Astrocyte (in vitro differentiated cells and primary cell): ENCODE results near the gene FA2H. TPM values are rescaled to one million over a fixed set of nuclear protein-coding genes. Genes with fewer than 3 reads are reported as not detected.

Experiments
- DNase-seq: peaks from one replicate; pipeline ENCODE4 v3.0.0-alpha.2; 2010; ENCODE audit warnings: low read depth
- FAIRE-seq: peaks from 2 replicates; lab custom pipeline; 2011; peaks lifted over from hg19 to GRCh38; lab: Jason Lieb, UNC
- H2AFZ ChIP-seq: 2 replicates; pipeline ENCODE4 v1.6.0; 2012; ENCODE audit warnings: low read depth, low read length, inconsistent platforms
- H3K27ac ChIP-seq: 2 replicates; pipeline ENCODE4 v1.5.1; 2011; ENCODE audit warnings: low read depth, low read length, inconsistent platforms
- H3K27me3 ChIP-seq: 2 replicates; pipeline ENCODE4 v1.6.0; 2011; ENCODE audit warnings: low read length, inconsistent platforms; ENCODE audit not compliant: insufficient read depth
- H3K36me3 ChIP-seq: 2 replicates; pipeline ENCODE4 v1.5.1; 2011; ENCODE audit warnings: low read length, inconsistent platforms; ENCODE audit not compliant: insufficient read depth
- H3K4me1 ChIP-seq: 2 replicates; pipeline ENCODE4 v1.5.1; 2011; ENCODE audit warnings: low read length, inconsistent platforms; ENCODE audit not compliant: insufficient read depth
- H3K4me2 ChIP-seq: 2 replicates; pipeline ENCODE4 v1.6.0; 2012; ENCODE audit warnings: low read length, inconsistent platforms
- H3K4me3 ChIP-seq: 2 replicates; pipeline ENCODE4 v1.5.1; 2011; ENCODE audit warnings: low read depth, mild to moderate bottlenecking, low read length, inconsistent platforms; ENCODE audit not compliant: insufficient read depth
- H3K79me2 ChIP-seq: 2 replicates; pipeline ENCODE4 v1.6.0; 2012; ENCODE audit warnings: mild to moderate bottlenecking, low read length, inconsistent platforms; ENCODE audit not compliant: insufficient read depth
- H3K9ac ChIP-seq: 2 replicates; pipeline ENCODE4 v1.6.0; 2012; ENCODE audit warnings: mild to moderate bottlenecking, low read length, inconsistent platforms
- H3K9me3 ChIP-seq: 2 replicates; pipeline ENCODE4 v1.5.1; 2012; ENCODE audit warnings: low read depth, mild to moderate bottlenecking, low read length, inconsistent platforms; ENCODE audit not compliant: insufficient read depth
- H4K20me1 ChIP-seq: 2 replicates; pipeline ENCODE4 v1.6.0; 2012; ENCODE audit warnings: low read length, inconsistent platforms; ENCODE audit not compliant: insufficient read depth
- H3K27ac Mint-ChIP-seq: one replicate; pipeline ENCODE4 v1.8.0; 2021; ENCODE audit warnings: mild to moderate bottlenecking, mixed read lengths; ENCODE audit not compliant: unreplicated experiment
- H3K27me3 Mint-ChIP-seq: one replicate; pipeline ENCODE4 v1.8.0; 2021; ENCODE audit warnings: low read depth, mixed read lengths; ENCODE audit not compliant: unreplicated experiment
- H3K36me3 Mint-ChIP-seq: one replicate; pipeline ENCODE4 v1.8.0; 2021; ENCODE audit warnings: low read depth, mixed read lengths; ENCODE audit not compliant: unreplicated experiment
- H3K4me1 Mint-ChIP-seq: one replicate; pipeline ENCODE4 v1.8.0; 2021; ENCODE audit warnings: low read depth, mixed read lengths; ENCODE audit not compliant: unreplicated experiment
- H3K4me3 Mint-ChIP-seq: one replicate; pipeline ENCODE4 v1.8.0; 2021; ENCODE audit warnings: mild to moderate bottlenecking, moderate library complexity, mixed read lengths; ENCODE audit not compliant: unreplicated experiment
- H3K9me3 Mint-ChIP-seq: one replicate; pipeline ENCODE4 v1.8.0; 2021; ENCODE audit warnings: mild to moderate bottlenecking, mixed read lengths; ENCODE audit not compliant: unreplicated experiment
- CTCF ChIP-seq: IDR thresholded peaks from 2 replicates; pipeline ENCODE4 v1.5.1; 2011; ENCODE audit warnings: low read depth, mild to moderate bottlenecking, inconsistent platforms, low read length, moderate library complexity; ENCODE audit not compliant: insufficient read depth
- EZH2 ChIP-seq: IDR thresholded peaks from 2 replicates; pipeline ENCODE4 v1.6.1; 2012; ENCODE audit warnings: mild to moderate bottlenecking, low read length, inconsistent platforms; ENCODE audit not compliant: insufficient read depth
- total RNA-seq: library from RNA; stranded (reverse); gene quantifications from 2 replicates; pipeline ENCODE4 v1.2.1, GENCODE V29; 2021

FA2H gene
- total RNA-seq, 1 donor from 2014 or later: 0.14 TPM

- no peak for FAIRE-seq
- Mint-ChIP-seq H3K9me3 (peaks cover 10% of the 10 kb centered on the region), H3K36me3 (peaks cover 5% of the 10 kb centered on the region), H3K27me3 (peaks cover 20% of the 10 kb centered on the region), H3K4me1 (peaks cover 7% of the 10 kb centered on the region), H3K27ac (no peak overlapping the region), H3K4me3 (no peak overlapping the region)
- H3K4me1 ChIP-seq: peaks cover 11% of the 10 kb centered on the region
- no peak overlapping the region for H3K9ac ChIP-seq
- H3K79me2 ChIP-seq: no peaks in the 10 kb centered on the region
- TF ChIP-seq CTCF: no peak
- no peak for TF ChIP-seq EZH2
- no peak overlapping the region for H2AFZ ChIP-seq
- no peaks in the 10 kb centered on the region for H3K27me3 ChIP-seq
- DNase-seq: no peak
- no peaks in the 10 kb centered on the region for H3K36me3 ChIP-seq
- peaks cover 4% of the 10 kb centered on the region for H3K9me3 ChIP-seq
- no peak overlapping the region for H3K4me3 ChIP-seq
- H4K20me1 ChIP-seq: no peaks in the 10 kb centered on the region
- H3K4me2 ChIP-seq: no peak overlapping the region
- no peak overlapping the region for H3K27ac ChIP-seq
Measured at GRCh38 chr16:74725651-74726455, 48.8 kb downstream of the FA2H start.

GRCh38 chr16:74724820-74725549 lies 49.6 kb downstream of the FA2H start:
- peaks cover 5% of the 10 kb centered on the region for H3K36me3 Mint-ChIP-seq
- no peaks in the 10 kb centered on the region for H3K36me3 ChIP-seq
- no peaks in the 10 kb centered on the region for H3K79me2 ChIP-seq
- no peak for FAIRE-seq
- H3K27ac Mint-ChIP-seq: no peak overlapping the region
- H3K4me3 ChIP-seq: no peak overlapping the region
- peak overlapping the region; percentile 41 for H3K9ac ChIP-seq
- peak; percentile 75 for DNase-seq
- no peak overlapping the region for H3K4me3 Mint-ChIP-seq
- no peaks in the 10 kb centered on the region for H4K20me1 ChIP-seq
- no peaks in the 10 kb centered on the region for H3K27me3 ChIP-seq
- H3K27me3 Mint-ChIP-seq: peaks cover 24% of the 10 kb centered on the region
- H3K27ac ChIP-seq: peak overlapping the region; percentile 19
- TF ChIP-seq CTCF: peak; percentile 43
- TF ChIP-seq EZH2: no peak
- H3K9me3 ChIP-seq: peaks cover 4% of the 10 kb centered on the region
- H3K4me1 Mint-ChIP-seq: peaks cover 3% of the 10 kb centered on the region
- peaks cover 10% of the 10 kb centered on the region for H3K9me3 Mint-ChIP-seq
- H3K4me1 ChIP-seq: peaks cover 11% of the 10 kb centered on the region
- H2AFZ ChIP-seq: peak overlapping the region; percentile 76
- peak overlapping the region; percentile 69 for H3K4me2 ChIP-seq
